Kidney capillary endothelial cell (primary cell): ENCODE data around the gene NKX2-2.

Experiments
- DNase-seq: peaks from one replicate; pipeline ENCODE4 v3.0.0-alpha.2; 2018; ENCODE audit warnings: low spot score

NKX2-2 gene

DNA sequence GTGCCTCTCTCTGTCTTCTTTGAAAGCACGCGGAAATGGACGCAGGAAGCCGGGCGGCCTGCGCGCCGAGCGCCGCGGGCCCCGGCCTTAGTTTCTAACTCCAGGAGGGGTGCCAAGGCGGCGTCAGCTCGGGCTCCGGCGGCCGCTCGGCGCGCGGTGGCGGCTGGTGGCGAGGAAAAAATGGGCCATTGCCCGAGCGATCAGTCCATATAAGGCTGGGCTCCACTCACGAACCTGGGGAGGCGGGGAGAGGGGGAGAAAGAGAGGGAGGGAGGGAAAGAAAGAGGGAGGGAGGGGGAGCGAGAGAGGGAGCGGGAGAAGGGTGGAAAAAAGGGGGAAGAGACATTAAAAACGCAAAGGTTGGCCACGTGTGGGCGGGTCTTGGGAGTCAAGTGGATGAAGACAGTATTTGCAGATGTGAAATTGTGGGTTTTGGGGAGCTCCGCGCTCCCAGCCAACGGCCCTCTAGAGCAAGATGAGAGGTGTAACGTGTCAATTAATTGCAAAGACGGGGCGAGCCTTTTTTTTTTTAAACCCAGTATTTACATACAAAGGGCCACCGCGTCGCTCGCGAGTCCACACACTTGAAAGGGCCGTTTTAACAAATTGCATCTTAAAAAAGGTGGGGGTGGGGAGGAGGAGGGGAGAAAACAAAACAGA, at the start of gene NKX2-2:
NKX2-2 (minus strand) TSS at position 184 of the 660 bp plus-strand sequence. CDS start 395 bp downstream, outside the sequence.
- no peak for DNase-seq

DNA sequence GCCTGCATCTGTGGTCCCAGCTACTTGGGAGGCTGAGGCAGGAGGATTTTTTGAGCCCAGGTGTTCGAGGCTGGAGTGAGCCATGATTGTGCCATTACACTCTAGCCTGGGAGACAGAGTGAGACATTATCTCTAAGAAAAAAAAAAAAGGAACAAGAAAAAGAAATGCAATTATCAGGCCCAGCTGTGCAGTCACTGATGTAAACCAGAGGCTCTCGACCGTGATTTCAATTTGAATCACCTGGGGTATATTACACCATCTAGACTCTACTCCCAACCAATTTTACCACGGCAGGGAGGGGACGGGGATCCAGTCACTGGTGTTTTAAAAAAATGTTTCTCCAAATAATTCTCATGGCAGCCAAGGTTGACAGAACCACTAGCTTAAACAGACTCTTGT, 48.8 kb upstream of the NKX2-2 start:
- DNase-seq = no peak

DNA sequence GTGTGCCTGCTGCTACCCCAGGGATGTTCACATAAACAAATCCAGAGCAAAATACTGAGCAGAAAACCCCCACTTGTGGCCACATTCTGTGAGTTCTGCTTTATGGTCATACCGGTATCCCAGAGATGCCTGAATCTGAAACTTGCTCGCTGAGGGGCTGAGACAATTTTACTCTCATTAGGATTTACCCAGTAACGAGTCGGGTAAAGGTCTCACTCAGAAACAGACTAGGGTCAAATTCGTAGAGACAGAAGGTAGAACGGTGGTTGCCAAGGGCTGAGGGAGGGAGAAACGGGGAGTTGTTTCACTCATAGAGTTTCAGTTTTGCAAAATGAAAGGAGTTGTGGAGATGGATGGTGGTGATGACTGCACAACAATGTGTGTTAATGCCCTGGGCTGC, 45.4 kb upstream of the NKX2-2 start:
- DNase-seq = no peak

DNA sequence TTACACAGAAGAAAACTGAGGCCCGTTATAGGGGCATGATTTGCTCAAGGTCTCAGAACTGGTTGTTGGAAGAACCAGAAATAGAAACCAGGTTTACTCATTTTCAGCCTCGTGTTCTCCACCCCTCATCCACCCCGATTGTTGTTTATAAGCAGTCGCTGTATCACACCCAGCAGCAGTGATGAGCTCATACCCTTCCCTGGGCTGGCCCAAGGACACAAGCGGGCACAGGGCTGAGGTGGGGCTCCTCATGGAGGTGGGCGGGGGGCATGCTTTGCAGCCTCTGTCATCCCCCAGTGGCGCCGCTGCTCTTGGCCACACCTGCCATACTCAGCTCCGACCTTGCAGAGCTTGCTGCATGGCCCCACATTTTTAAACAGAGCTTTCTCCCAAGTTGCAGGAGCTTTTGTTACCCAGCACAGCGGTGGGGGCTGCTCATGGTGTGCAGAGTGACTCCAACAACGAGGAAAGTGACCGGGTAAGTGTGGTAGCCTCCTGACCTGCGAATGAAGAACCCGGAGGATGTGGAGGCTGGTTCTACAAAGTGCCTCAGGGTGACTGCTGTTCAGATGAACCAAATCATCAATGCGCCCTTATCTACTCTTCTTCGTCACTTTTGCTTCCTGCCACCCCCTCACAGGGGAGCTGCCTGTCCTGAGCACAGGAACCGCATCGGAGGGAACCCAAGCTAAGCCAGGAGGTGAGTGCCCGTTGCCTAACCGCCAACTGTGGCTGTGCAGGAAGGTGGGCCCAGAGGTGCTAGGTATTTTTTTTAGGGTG, 43.6 kb upstream of the NKX2-2 start:
- DNase-seq = no peak

DNA sequence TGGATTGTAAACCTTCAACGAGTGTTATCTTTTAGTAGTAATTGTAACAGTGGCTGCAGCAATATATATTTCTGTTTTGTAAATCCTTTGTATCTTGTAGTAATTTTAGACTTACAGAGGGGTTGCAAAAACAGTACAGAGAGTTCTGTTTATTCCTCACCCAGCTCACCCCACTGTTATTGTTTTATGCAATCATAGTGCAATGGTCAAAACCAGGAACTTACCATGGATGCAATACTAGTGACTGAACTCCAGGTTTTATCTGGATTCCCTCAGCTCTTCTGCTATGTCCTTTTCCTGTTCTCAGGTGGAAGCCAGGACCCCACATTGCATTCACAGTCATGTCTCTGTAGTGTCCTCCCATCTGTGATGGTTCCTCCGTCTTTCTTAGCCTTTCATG, 42.5 kb upstream of the NKX2-2 start:
- no peak for DNase-seq

DNA sequence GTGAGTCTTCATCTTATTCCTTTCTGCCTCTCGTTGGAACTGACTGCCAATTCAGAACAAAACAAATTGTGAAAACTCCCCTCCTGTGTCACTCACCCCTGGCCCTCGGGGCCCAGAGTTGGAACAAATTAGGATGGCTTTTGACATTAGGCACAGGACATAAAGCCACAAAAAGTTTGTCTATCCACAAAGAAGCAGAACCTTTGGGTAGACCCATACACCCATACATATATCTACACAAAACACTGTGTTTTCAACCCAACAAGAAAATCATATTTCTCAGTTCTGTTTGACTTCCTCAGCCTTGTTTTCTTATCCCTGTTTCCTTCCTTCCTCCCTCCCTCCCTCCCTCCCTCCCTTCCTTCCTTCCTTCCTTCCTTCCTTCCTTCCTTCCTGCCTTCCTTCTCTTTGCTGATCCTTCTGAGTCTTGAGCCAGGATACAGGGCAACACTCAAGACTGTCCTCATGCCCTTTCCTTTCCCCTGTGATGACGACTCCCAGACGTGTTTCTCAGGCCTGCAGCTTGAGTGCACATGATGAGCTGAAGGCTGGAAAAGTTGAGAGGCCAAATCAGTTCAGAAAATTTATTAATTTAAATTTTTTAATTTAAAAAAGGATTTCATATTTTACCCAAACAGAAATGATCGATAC, 41.7 kb upstream of the NKX2-2 start:
- DNase-seq = no peak

DNA sequence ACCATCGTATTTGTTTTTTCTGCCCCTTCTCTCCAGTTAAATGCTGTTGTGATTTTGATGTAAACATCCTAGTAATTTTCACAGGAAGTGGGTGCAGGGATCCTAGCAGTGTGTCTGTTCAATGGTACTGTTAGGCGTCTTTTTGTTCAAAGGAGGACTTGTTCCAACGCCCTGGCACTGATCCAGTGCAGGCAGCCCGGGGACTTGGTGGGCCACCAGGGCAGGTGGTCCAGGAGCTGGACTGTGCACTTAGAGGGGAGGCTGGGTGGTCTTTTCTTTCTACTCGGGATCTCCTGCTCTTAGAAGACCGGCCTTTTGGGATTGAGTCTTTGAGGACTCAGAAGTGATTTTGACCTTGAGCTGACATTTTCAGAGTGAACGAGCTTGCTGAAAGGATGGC, 41.1 kb upstream of the NKX2-2 start:
- no peak for DNase-seq

DNA sequence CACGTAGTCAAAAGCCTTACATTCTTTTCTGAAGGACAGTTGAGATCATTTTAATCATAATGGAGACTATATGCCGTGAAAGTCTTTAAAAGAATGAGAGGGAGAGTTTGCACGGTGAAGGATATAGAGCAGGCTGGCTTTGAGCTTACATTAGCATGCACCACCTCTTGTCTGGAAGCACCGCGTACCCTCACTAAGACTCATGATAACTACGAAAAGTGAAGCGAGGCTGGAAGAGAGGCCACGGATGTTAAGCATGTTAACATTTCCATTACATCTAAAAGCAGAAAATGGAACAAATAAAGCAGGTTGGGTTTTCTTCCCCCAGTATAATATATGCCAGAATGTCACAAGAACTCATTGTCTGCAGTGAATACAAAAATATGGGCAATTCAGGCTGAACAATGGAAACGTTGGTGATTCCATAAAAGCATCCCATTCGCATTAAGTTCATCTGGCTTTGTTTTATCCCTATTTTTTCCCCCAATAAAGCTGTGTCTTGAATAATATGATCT, 40.6 kb upstream of the NKX2-2 start:
- DNase-seq = no peak

DNA sequence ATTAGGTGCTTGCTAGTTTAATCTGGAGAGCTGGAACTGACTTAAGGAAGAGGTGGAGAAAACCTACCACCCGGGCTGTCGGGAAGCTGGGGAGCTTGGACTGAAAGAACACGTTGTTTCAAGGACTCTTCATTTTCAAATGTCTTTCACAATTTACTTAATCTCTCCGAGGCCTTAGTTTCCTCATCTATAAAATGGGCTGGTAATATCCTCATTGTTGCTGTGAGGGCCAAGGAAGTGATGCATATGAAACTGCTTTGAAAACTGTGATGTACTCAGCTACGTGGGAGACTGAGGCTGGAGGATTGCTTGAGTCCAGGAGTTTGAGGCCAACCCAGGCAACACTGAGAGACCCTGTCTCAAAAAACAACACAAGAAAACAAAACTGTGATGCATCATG, 36.7 kb upstream of the NKX2-2 start:
- no peak for DNase-seq

DNA sequence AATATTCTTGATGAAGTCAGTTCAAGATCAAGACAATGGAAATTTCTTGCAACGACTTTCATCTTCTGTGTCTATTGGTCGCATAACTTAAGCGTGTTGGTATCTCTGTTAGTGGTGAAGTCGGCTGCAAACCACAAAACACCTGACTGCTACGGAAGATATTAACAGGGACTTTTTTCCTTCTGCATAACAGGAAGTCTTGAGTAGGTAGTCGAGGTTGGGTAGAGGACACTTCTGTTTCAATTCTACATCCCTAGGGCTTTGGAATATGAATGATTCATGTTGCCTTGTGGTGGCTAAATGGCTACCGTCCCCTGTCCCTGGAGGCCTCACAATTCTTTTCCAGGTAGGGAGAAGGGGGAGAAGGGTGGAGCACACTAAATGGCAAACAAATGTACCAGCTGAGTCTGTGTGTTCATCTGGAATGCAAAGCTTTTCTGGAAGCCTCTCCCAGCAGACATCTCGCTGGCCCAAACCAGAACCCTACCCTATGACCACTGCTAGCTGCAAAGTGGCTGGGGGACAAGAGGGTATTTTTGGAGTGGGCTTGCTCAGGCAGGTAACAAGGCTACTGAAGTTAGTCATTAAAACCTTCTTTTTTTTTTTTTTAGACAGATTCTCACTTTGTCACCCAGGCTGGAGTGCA, 34.6 kb upstream of the NKX2-2 start:
- DNase-seq = no peak

DNA sequence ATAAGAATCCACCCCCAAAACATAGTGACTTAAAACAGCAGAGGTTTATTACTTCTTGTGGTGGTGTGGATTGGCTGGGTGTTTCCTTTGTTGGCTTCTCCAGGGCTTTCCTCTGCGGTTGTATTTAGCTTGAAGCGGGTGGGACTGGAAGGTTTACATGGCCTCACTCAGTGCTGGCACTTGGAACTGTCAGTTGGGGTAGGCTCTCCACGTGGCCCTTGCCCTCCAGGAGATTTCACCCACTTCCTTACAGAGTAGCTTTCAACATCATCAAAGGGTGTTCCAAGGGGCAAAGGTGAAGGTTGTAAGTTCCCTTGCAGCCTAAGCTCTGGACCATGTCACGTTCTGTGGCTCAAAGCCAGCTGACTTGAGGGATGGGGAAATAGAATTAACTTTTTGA, 32.5 kb upstream of the NKX2-2 start:
- DNase-seq = no peak

DNA sequence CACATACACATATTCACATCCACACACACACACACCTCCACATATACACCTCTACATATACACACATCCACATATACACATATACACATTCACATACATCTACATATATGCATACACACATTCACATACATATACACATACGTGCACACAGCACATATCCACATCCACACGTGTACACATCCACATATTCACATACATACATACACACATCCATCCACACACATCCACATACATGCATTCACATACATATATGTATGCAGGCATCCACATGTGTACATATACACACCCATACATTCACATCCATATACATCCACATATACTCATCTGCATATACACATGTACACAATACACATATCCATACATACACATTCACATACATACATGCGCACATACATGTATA, 25.6 kb upstream of the NKX2-2 start:
- no peak for DNase-seq

DNA sequence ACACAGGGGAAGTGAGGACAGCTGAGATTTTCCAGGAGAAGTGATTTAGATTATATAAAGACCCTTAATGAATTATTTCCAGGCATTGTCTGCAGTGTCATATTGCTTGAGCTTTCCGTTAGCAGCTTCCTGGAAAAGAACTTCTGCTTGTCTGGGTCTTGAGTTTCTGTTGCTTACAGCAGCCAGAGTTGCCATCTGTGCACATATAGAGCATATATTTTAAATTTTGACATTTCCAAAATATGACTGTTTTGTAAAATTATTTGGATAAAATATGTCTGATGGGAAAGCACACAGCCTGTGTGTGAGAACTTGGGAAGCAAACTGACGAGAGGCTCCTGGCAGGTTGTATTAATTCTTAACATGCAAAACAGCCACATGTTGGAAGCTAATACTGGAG, 21.0 kb upstream of the NKX2-2 start:
- DNase-seq = no peak

DNA sequence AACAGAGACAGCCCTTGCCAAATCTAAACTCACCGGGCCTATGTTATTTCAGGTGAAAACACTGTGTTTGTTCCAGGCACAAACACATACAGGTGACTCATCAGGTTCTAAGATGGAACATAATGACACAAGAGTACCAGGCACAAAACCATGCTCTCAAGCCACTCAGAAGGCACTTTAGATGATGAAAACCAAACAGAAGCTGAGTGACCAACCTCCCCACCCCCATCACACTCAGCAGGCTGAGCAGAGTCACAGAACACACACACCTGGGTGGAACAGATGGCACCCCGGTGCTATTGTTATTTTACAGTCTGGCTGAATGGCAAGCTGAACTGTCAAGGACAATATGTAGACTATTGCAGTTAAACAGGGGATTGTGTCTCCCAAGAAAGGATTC, 20.6 kb upstream of the NKX2-2 start:
- no peak for DNase-seq

DNA sequence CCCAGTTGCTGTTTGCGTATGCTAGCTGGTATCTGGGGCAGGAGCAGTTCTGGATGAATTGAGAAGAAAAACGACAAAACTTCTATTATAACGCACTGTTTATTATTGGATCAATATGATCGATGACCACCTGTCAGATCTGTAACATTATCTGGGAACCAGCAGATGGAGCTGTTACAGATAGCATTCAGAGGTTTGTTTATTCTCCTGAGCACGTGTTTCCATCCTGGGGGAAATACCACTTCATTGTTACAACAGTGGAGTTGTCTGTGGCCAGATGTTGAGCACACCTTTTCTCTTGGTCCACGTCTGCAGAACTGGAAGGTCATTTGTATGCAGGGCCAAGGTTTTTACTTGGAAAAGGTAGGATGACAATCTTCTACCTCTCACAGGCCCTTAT, 16.0 kb upstream of the NKX2-2 start:
- no peak for DNase-seq

DNA sequence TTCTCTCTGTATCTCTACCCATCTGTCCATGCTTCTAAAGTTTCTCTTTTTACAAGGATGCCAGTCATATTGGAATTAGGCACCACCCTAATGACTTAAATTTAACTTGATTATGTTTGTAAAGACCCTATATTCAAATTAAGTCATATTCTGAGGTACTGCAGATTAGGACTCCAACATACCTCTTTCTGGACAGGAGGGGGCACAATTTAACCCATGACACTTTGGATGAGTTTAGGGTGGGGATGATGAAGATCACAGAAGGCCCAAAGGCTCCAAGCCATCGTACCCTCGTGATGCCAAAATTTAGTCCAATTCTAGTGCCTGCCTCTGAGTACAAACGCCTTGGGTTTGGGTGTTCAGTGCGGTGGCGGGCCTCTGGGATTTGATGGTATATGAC, 15.0 kb upstream of the NKX2-2 start:
- no peak for DNase-seq

DNA sequence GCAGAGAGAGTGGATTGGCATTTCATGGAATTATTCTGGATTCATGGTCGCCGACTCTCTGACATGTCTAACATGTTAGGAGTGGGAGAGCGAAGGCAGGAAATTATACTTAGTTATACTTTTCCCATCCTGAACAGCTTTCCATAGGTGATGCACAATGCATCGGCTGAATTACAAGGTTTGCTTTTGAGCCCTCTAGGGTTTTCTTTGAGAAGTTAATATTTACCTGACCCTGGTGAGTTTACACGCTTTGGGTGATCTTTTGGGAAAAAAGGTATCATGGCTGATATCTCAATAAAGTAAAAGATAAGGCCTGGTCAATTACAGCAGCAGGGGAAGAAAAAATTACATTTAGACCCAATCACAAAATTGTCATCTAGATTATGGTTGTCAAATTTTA, 14.0 kb upstream of the NKX2-2 start:
- no peak for DNase-seq

DNA sequence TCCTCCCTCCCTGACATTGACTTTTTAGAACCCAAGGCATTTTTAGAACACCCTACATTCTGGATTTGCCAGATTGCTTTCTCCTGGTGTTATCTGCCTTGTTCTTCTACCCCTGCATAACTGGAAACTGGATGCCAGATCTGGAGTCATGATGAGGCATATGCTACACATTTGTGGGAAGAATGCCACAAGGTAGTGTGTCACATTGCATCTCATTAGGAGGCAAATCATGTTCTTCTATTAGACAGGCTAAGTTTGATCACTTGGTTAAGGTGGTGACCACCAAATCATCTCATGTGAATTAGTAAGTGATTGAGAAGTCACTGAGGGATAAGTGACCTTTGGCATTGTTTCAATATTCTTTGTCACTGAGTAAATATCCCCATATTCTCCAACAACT, 12.9 kb upstream of the NKX2-2 start:
- DNase-seq = no peak

DNA sequence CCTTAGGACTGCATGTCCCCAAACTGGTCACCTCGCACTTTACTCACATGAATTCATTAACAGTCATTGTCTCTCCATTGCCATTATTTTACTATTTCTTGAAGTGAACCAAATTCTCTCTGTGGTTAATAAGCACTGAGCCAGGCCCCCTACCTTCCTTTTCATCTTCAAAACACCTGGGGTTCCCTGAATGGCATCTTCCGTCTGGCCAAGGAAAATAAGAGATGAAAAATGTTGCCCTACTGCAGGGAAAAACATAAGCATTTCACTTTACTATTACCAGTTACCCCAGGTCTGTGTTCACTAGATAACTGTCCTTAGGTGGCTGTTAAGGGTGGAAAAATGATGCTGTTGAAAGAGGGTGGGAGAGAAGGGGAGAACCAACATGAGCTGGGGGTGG, 10.0 kb upstream of the NKX2-2 start:
- DNase-seq = no peak

DNA sequence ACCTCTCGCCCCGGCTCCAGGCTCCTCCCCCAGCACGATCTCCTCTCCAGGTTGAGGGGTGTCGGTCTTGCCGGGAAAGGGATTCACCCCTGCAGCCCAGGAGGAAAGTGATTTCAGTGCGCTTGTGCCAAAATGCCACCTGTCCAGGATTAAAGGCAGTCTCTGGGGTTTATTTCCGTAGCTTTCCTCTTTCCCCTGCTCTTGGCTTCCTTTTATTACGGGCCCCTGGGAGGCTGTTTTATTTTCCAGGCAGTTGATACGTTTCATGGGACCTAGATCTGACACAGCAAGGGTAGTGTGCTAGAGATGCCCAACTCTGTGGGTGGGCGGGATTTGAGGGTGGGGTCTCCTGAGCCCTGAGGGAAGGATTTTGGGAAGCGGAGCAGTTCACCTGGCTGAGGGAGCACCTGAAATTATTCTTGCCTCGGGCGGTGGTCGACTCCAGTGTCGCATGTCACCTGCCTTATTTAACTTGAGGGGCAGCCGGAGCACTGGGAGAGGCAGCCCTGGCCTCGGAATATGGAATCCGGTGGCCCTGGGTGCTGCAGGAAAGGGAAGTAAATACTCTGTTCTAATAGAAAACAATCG, 9.5 kb upstream of the NKX2-2 start:
- no peak for DNase-seq

DNA sequence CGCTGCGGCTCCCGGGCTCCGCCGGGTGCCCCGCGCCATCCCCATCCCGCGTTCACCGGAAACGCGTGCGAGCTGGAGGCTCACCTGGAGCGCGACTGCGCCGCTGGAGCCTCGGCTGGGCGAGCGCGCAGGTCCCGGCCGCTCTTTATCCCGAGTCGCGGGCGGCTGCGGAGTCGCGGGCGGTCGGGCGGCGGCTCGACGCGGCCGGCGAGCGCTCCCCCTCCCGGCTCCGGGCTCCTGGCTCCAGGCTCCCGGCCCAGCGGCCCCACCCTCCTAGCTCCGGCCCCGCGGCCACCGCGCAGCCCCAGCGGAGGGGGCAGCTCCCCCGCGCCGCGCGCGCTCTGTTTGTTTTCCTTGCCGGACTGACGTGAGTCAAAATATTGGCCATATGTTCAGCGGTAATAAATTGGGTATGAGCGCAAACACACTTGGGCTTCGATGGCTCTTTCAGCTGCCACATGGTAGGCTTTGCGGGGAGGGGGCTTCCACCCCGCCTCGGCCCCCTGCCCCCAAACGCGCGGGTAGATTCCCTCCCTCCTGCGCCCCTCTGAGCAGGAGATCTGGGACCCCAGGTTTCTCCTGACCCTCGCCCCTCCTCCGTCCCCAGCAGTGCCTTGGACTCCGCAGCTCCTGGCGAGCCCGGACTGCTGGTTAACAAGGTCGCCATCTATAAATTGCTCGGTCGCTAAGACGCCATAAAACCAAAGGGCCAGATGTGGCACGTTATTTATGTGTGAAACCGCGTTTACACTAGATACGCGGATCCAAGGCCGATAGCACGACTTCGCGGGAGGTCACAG, 8.8 kb upstream of the NKX2-2 start:
- no peak for DNase-seq
